DOHH2 (cell line): ENCODE results near the gene CREB5.
A peak's percentile ranks its signal among the peaks of the same experiment; 100 is the strongest.

Experiments
- H3F3A ChIP-seq: fragments of 200-600 bp; sonication (generic), shearing (Covaris generic); 2 replicates; pipeline ENCODE4 v1.6.0; 2016; ENCODE audit warnings: antibody characterized with exemption, mild to moderate bottlenecking; ENCODE audit not compliant: control insufficient read depth, insufficient read depth
- H3K27ac ChIP-seq: fragments of 200-600 bp; sonication (generic); 2 replicates; pipeline ENCODE4 v1.5.1; 2014; ENCODE audit warnings: low read depth, mild to moderate bottlenecking, low read length, moderate library complexity
- H3K27me3 ChIP-seq: fragments of 200-600 bp; sonication (generic); 2 replicates; pipeline ENCODE4 v1.6.1; 2014; ENCODE audit warnings: mild to moderate bottlenecking, low read length, mixed read lengths; ENCODE audit not compliant: control insufficient read depth
- H3K36me3 ChIP-seq: fragments of 200-600 bp; sonication (generic); 2 replicates; pipeline ENCODE4 v1.6.1; 2014; ENCODE audit warnings: mild to moderate bottlenecking, low read length, moderate library complexity, mixed read lengths; ENCODE audit not compliant: control insufficient read depth
- H3K4me1 ChIP-seq: fragments of 200-600 bp; sonication (generic); 2 replicates; pipeline ENCODE4 v1.6.1; 2014; ENCODE audit warnings: mild to moderate bottlenecking, low read length, mixed read lengths; ENCODE audit not compliant: control insufficient read depth
- H3K4me2 ChIP-seq: fragments of 200-600 bp; sonication (generic); 2 replicates; pipeline ENCODE4 v1.6.0; 2014; ENCODE audit warnings: mild to moderate bottlenecking, low read length, moderate library complexity
- H3K4me3 ChIP-seq: fragments of 200-600 bp; sonication (generic); 2 replicates; pipeline ENCODE4 v1.5.1; 2014; ENCODE audit warnings: mild to moderate bottlenecking, low read length, mixed read lengths
- H3K79me2 ChIP-seq: fragments of 200-600 bp; sonication (generic); 2 replicates; pipeline ENCODE4 v1.6.1; 2014; ENCODE audit warnings: mild to moderate bottlenecking, low read length, mixed read lengths; ENCODE audit not compliant: control insufficient read depth
- H3K9me2 ChIP-seq: fragments of 200-600 bp; sonication (generic); replicated peaks from 2 replicates; pipeline ENCODE4 v1.6.1; 2014; ENCODE audit warnings: mild to moderate bottlenecking, low read length, mixed read lengths; ENCODE audit not compliant: control insufficient read depth
- H3K9me3 ChIP-seq: fragments of 200-600 bp; sonication (generic); 2 replicates; pipeline ENCODE4 v1.6.1; 2014; ENCODE audit warnings: antibody characterized with exemption, low read length, mixed read lengths; ENCODE audit not compliant: control insufficient read depth, insufficient read depth
- H4K20me1 ChIP-seq: fragments of 200-600 bp; sonication (generic); 2 replicates; pipeline ENCODE4 v1.6.0; 2014; ENCODE audit warnings: low read depth, mild to moderate bottlenecking, antibody characterized with exemption, low read length, moderate library complexity; ENCODE audit not compliant: control insufficient read depth, insufficient read depth
- EZH2phosphoT487 ChIP-seq: fragments of 200-600 bp; sonication (generic); IDR thresholded peaks from 2 replicates; pipeline ENCODE4 v1.6.1; 2017; ENCODE audit warnings: borderline replicate concordance, mild to moderate bottlenecking, antibody characterized with exemption, low read length, moderate library complexity, mixed read lengths
- TF ChIP-seq, protein P1 (sequence below): fragments of 200-600 bp; sonication (generic); IDR thresholded peaks from one replicate; pipeline ENCODE4 v1.5.1; 2014; ENCODE audit warnings: antibody characterized with exemption, mild to moderate bottlenecking, low read depth, low read length; ENCODE audit not compliant: poor library complexity, severe bottlenecking

The CREB5 gene

DNA sequence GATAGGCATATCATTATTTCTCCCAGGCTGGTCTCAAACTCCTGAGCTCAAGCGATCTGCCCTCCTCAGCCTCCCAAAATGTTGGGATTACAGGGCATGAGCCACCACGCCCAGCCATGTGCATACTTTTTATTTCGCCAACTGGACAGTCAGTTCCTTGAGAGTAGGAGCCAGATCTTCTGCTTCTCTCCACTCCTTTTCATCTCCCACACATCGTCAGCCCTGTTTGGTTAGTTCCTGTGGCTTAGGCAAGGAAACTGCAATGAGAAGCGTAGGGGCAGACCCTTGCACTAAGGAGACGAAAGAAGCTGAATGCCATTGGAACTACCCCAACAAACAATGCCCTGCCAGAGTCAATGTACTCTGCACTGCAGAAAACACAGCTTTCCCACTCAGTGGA lies 367.6 kb downstream of the CREB5 start:
- H3K27ac ChIP-seq = no peak overlapping the region
- H3K9me3 ChIP-seq = no peaks in the 10 kb centered on the region
- no peak overlapping the region for H3K4me3 ChIP-seq
- H3K36me3 ChIP-seq = no peaks in the 10 kb centered on the region
- no peaks in the 10 kb centered on the region for H3K27me3 ChIP-seq
- H3K4me1 ChIP-seq = peaks cover 39% of the 10 kb centered on the region
- H3K79me2 ChIP-seq = no peaks in the 10 kb centered on the region
- no peaks in the 10 kb centered on the region for H3K9me2 ChIP-seq
- no peak overlapping the region for H3K4me2 ChIP-seq
- no peaks in the 10 kb centered on the region for H3F3A ChIP-seq
- H4K20me1 ChIP-seq = no peaks in the 10 kb centered on the region
- TF ChIP-seq, protein P1, sequence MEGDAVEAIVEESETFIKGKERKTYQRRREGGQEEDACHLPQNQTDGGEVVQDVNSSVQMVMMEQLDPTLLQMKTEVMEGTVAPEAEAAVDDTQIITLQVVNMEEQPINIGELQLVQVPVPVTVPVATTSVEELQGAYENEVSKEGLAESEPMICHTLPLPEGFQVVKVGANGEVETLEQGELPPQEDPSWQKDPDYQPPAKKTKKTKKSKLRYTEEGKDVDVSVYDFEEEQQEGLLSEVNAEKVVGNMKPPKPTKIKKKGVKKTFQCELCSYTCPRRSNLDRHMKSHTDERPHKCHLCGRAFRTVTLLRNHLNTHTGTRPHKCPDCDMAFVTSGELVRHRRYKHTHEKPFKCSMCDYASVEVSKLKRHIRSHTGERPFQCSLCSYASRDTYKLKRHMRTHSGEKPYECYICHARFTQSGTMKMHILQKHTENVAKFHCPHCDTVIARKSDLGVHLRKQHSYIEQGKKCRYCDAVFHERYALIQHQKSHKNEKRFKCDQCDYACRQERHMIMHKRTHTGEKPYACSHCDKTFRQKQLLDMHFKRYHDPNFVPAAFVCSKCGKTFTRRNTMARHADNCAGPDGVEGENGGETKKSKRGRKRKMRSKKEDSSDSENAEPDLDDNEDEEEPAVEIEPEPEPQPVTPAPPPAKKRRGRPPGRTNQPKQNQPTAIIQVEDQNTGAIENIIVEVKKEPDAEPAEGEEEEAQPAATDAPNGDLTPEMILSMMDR = no peak
- TF ChIP-seq EZH2phosphoT487 = no peak

DNA sequence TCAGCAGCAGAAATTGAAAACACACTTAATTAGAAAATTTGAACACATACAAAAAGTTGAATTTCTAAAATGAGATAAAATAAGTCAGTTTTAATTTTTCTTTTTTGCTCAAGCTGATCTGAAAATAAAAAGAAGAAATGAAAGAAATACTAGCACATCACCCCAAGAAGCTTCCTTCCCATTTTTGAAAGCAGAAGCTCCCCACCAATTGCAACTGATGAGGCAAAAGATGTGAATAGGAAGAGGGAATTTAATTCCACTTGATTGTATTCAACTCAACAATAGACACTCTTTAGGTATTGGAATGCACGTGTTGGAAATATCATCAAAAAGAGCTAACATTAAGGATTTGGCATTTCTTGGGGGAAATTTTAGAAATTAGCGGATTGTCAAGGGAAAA lies 370.0 kb downstream of the CREB5 start:
- no peaks in the 10 kb centered on the region for H4K20me1 ChIP-seq
- no peaks in the 10 kb centered on the region for H3K27me3 ChIP-seq
- H3K4me3 ChIP-seq = peak overlapping the region; percentile 23
- peaks cover 47% of the 10 kb centered on the region for H3K4me1 ChIP-seq
- no peaks in the 10 kb centered on the region for H3K79me2 ChIP-seq
- no peaks in the 10 kb centered on the region for H3K36me3 ChIP-seq
- no peaks in the 10 kb centered on the region for H3K9me2 ChIP-seq
- peak overlapping the region; percentile 39 for H3K4me2 ChIP-seq
- TF ChIP-seq EZH2phosphoT487 = no peak
- TF ChIP-seq, protein P1 = no peak
- no peaks in the 10 kb centered on the region for H3K9me3 ChIP-seq
- no peaks in the 10 kb centered on the region for H3F3A ChIP-seq
- peak overlapping the region; percentile 25 for H3K27ac ChIP-seq

DNA sequence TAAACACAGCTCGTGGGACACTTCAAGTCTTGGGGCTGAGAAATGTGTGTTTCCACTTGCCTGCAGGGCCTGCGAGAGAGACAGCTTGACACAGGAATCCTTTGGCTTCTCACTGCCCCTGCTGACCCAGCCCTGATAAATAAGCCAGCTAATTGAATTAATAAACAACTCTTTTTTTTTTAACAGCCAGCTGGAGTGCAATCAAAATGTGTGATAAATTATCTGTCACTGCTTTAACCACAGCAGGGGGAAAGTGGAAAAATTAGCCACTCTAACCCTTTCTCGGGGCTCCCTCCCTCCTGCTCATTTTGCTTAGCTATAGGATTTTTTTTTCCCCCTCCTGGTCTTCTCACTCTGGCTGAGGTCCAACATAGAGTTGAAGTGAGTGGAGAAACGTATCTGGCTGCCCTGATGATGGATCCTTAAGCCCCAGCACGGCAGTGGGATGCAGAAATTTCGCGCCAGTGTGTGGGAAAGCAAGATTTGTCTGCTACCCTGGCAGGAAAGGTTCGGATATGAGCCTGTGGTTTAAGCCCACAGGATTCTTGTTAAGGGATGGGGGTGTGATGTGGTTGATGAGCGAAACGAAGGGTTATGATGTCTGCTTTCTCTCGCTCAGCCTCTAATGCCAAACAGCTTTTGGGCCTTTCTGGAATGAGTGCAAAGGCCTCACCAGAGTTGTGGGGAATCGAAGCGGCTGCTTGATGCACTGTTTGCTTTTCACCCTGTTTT lies 372.0 kb downstream of the CREB5 start:
- no peaks in the 10 kb centered on the region for H3K36me3 ChIP-seq
- no peak overlapping the region for H3K27ac ChIP-seq
- no peaks in the 10 kb centered on the region for H3K9me2 ChIP-seq
- no peaks in the 10 kb centered on the region for H3F3A ChIP-seq
- H3K9me3 ChIP-seq = no peaks in the 10 kb centered on the region
- no peaks in the 10 kb centered on the region for H4K20me1 ChIP-seq
- H3K27me3 ChIP-seq = no peaks in the 10 kb centered on the region
- TF ChIP-seq EZH2phosphoT487 = no peak
- TF ChIP-seq, protein P1 = no peak
- no peaks in the 10 kb centered on the region for H3K79me2 ChIP-seq
- H3K4me1 ChIP-seq = peaks cover 47% of the 10 kb centered on the region
- no peak overlapping the region for H3K4me3 ChIP-seq
- H3K4me2 ChIP-seq = no peak overlapping the region
